Measurements from ENCODE around the gene ATP6AP2.
A peak's percentile ranks its signal among the peaks of the same experiment; 100 is the strongest.

Gene ATP6AP2

DNA sequence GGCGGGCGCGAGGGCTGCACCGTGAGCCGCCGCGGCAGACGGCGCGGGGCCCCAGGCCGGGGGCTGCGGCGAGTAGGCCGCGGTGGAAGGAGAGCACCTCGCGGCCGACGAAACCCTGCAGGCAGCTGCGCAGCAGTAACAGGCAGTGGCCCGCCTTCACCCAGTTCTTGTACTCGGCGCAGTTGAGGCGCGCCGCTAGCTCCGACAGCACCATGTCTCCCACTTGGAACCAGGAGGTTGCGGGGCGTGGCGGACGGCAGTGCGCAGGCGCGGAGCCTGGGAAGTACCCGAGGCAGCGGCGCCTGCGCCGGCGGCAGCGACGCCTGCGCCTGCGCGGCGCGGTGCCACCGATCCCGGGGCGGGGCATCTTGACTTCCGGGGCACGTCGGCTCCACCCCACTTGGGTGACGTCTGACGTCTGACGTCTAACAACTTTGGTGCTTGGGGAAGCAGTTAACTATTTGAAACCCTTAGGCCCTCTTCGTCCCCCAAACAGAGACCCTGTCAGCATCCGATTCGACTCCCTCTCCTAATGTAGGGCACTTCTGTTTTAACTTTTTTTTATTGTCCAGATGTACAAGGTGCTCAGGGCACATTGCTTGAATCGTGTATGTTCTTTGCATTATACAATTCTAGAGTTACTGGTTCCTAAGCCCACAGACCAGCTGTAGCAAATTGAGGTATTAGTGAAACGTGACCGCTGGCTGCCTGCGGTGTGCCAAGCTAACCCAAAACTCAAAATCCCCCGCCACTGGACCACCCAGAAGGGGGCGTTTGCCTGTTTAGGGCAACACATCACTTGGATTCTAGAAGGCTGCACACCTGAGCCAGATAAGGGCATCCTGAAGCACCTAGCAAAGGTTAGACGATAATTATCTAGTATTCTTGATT is 66.8 kb downstream of the ATP6AP2 start, which contains the start of gene CXorf38:
TSS of gene CXorf38 (minus strand) at position 255 of the 891 bp plus-strand sequence. CDS start at position 214, 41 bp downstream.
- peaks cover 45% of the 10 kb centered on the region for H3K79me2 ChIP-seq (ENCODE audit: control insufficient read depth, low read length)
- peaks cover 14% of the 10 kb centered on the region; the same call in 1 of the 2 replicates for H3K36me3 ChIP-seq (ENCODE audit: control insufficient read depth, low read length)
- peaks cover 4% of the 10 kb centered on the region; the same call in 1 of the 2 replicates for H3F3A ChIP-seq (ENCODE audit: control insufficient read depth, insufficient read depth)
- no peak for TF ChIP-seq EZH2phosphoT487 (IDR thresholded peaks at IDR 0.05; ENCODE audit: borderline replicate concordance, low read length)
- TF ChIP-seq CTCF (IDR thresholded peaks at IDR 0.05; ENCODE audit: low read depth, low read length, poor library complexity, severe bottlenecking): no peak
- H3K27ac ChIP-seq (ENCODE audit: low read depth, low read length): peak within 1 kb of the TSS; percentile 47
- H4K20me1 ChIP-seq (ENCODE audit: control insufficient read depth, insufficient read depth, low read depth, low read length): no peaks in the 10 kb centered on the region
- H3K9me3 ChIP-seq (ENCODE audit: control insufficient read depth, insufficient read depth, low read length): no peaks in the 10 kb centered on the region
- peak within 1 kb of the TSS; percentile 87 for H3K4me3 ChIP-seq (ENCODE audit: low read length)
- H3K4me2 ChIP-seq (ENCODE audit: low read length): peak within 1 kb of the TSS; percentile 66
- peaks cover 23% of the 10 kb centered on the region for H3K4me1 ChIP-seq (ENCODE audit: control insufficient read depth, low read length)
- H3K9me2 ChIP-seq (replicated peaks; ENCODE audit: control insufficient read depth, low read length): no peaks in the 10 kb centered on the region
- H3K27me3 ChIP-seq (ENCODE audit: control insufficient read depth, low read length): no peaks in the 10 kb centered on the region

GRCh38 chrX:40651620-40652223 is 71.0 kb downstream of the ATP6AP2 start:
- Histone ChIP-seq H3K9me3 (ENCODE audit: control insufficient read depth, insufficient read depth, low read length) (no peaks in the 10 kb centered on the region), H3F3A (ENCODE audit: control insufficient read depth, insufficient read depth) (peaks cover 4% of the 10 kb centered on the region; the same call in 1 of the 2 replicates), H3K9me2 (replicated peaks; ENCODE audit: control insufficient read depth, low read length) (no peaks in the 10 kb centered on the region), H3K27ac (ENCODE audit: low read depth, low read length) (no peak overlapping the region), H3K4me3 (ENCODE audit: low read length) (no peak overlapping the region), H4K20me1 (ENCODE audit: control insufficient read depth, insufficient read depth, low read depth, low read length) (no peaks in the 10 kb centered on the region), H3K4me2 (ENCODE audit: low read length) (no peak overlapping the region), H3K79me2 (ENCODE audit: control insufficient read depth, low read length) (peaks cover 5% of the 10 kb centered on the region), H3K27me3 (ENCODE audit: control insufficient read depth, low read length) (no peaks in the 10 kb centered on the region), H3K4me1 (ENCODE audit: control insufficient read depth, low read length) (peaks cover 8% of the 10 kb centered on the region), H3K36me3 (ENCODE audit: control insufficient read depth, low read length) (peaks cover 16% of the 10 kb centered on the region)
- TF ChIP-seq CTCF (IDR thresholded peaks at IDR 0.05; ENCODE audit: low read depth, low read length, poor library complexity, severe bottlenecking): peak; percentile 55
- no peak for TF ChIP-seq EZH2phosphoT487 (IDR thresholded peaks at IDR 0.05; ENCODE audit: borderline replicate concordance, low read length)

DNA sequence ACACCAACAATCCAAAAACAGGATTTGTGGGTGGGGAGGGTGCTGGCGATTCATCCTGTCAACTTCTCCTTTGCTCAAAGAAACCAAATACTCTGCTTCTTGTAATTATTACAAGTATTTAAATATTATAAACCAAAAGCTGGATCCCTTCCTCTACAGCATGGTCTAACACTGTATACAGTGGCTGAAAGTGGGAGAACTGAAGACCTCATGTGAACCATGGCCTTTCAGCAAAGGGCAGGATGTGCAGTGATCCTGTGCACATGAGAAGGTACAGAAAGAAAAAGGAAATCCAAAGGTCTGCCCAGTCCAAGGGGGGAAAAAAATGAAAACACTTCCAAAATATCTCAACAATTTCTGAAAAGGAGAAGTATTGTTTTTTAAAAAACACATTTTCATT is 71.9 kb downstream of the ATP6AP2 start:
- no peak overlapping the region for H3K4me2 ChIP-seq (ENCODE audit: low read length)
- H3K27me3 ChIP-seq (ENCODE audit: control insufficient read depth, low read length): no peaks in the 10 kb centered on the region
- H3K9me3 ChIP-seq (ENCODE audit: control insufficient read depth, insufficient read depth, low read length): no peaks in the 10 kb centered on the region
- TF ChIP-seq EZH2phosphoT487 (IDR thresholded peaks at IDR 0.05; ENCODE audit: borderline replicate concordance, low read length) (no peak), CTCF (IDR thresholded peaks at IDR 0.05; ENCODE audit: low read depth, low read length, poor library complexity, severe bottlenecking) (no peak)
- H3K79me2 ChIP-seq (ENCODE audit: control insufficient read depth, low read length): no peaks in the 10 kb centered on the region
- H3K36me3 ChIP-seq (ENCODE audit: control insufficient read depth, low read length): peaks cover 16% of the 10 kb centered on the region
- H4K20me1 ChIP-seq (ENCODE audit: control insufficient read depth, insufficient read depth, low read depth, low read length): no peaks in the 10 kb centered on the region
- no peaks in the 10 kb centered on the region for H3K9me2 ChIP-seq (replicated peaks; ENCODE audit: control insufficient read depth, low read length)
- no peak overlapping the region for H3K4me3 ChIP-seq (ENCODE audit: low read length)
- no peak overlapping the region for H3K27ac ChIP-seq (ENCODE audit: low read depth, low read length)
- peaks cover 7% of the 10 kb centered on the region for H3K4me1 ChIP-seq (ENCODE audit: control insufficient read depth, low read length)
- H3F3A ChIP-seq (ENCODE audit: control insufficient read depth, insufficient read depth): peaks cover 4% of the 10 kb centered on the region; the same call in 1 of the 2 replicates
